HG02623 (cell line): ENCODE results near the gene BCAP31.
"Not testable (repeated sequence)": the region's sequence is repeated elsewhere in the genome, so short reads cannot be mapped to it uniquely, and the experiment has no call there.

ENCODE experiments used
- ATAC-seq: cut with Tn5 transposase; IDR thresholded peaks from one replicate; pipeline ENCODE4 v1.9.1; 2021; ENCODE audit warnings: moderate library complexity; ENCODE audit not compliant: unreplicated experiment

The BCAP31 gene

GRCh38 chrX:153696986-153697722, 27.0 kb downstream of the BCAP31 start:
- not testable (repeated sequence) for ATAC-seq

GRCh38 chrX:153696538-153696937, 27.6 kb downstream of the BCAP31 start:
- not testable (repeated sequence) for ATAC-seq

- no peak for ATAC-seq
Observed at GRCh38 chrX:153696100-153696499, 28.1 kb downstream of the BCAP31 start.

- ATAC-seq: no peak
Observed at GRCh38 chrX:153694687-153695270, 29.4 kb downstream of the BCAP31 start.

GRCh38 chrX:153694256-153694655, 29.9 kb downstream of the BCAP31 start:
- not testable (repeated sequence) for ATAC-seq

- no peak for ATAC-seq
Observed at GRCh38 chrX:153693216-153694086, 30.7 kb downstream of the BCAP31 start.

- no peak for ATAC-seq
Observed at GRCh38 chrX:153692611-153693156, 31.5 kb downstream of the BCAP31 start.

- ATAC-seq: no peak
Observed at GRCh38 chrX:153692003-153692402, 32.2 kb downstream of the BCAP31 start.

- ATAC-seq: not testable (repeated sequence)
Observed at GRCh38 chrX:153691032-153691827, 33.0 kb downstream of the BCAP31 start.

- ATAC-seq: no peak
Observed at GRCh38 chrX:153690466-153690865, 33.7 kb downstream of the BCAP31 start.

GRCh38 chrX:153689654-153690465, 34.3 kb downstream of the BCAP31 start:
- ATAC-seq: no peak

GRCh38 chrX:153688911-153689590, 35.1 kb downstream of the BCAP31 start:
- ATAC-seq: no peak

GRCh38 chrX:153688506-153688905, 35.7 kb downstream of the BCAP31 start:
- ATAC-seq: no peak

GRCh38 chrX:153688071-153688470, 36.1 kb downstream of the BCAP31 start:
- ATAC-seq: no peak

- no peak for ATAC-seq
Observed at GRCh38 chrX:153687121-153688039, 36.8 kb downstream of the BCAP31 start, which contains the start of gene SLC6A8. Gene SLC6A8 (plus strand): TSS chrX:153687926. CDS start chrX:153688575, 649 bp downstream.

GRCh38 chrX:153686711-153687110, 37.5 kb downstream of the BCAP31 start:
- ATAC-seq: no peak

GRCh38 chrX:153685751-153686696, 38.2 kb downstream of the BCAP31 start:
- no peak for ATAC-seq
